GM12878 (cell line): ENCODE results near the gene RASGRF1. TPM values are rescaled to one million over a fixed set of nuclear protein-coding genes. Genes with fewer than 3 reads are reported as not detected.
A peak's percentile ranks its signal among the peaks of the same experiment; 100 is the strongest.

Source experiments
- ATAC-seq: fragments of 200-7000 bp; cut with Tn5 transposase; 3 replicates; pipeline ENCODE4 v1.9.1; 2020; ENCODE audit warnings: mild to moderate bottlenecking, moderate library complexity
- BruUV-seq: library from RNA; stranded (reverse); fragments of 400-500 nt; replicated peaks from 2 replicates; lab custom pipeline; 2021; lab: Mats Ljungman, UMichigan
- CTCF ChIA-PET: fragments of 300-600 bp; sonication (Branson Sonifier 250); formaldehyde crosslinking; extraction: SDS; loops from one replicate; lab custom pipeline; 2021; ENCODE audit warnings: inconsistent platforms; lab: Yijun Ruan, JAX
- POLR2A ChIA-PET: fragments of 350-600 bp; formaldehyde crosslinking; extraction: SDS; loops from one replicate; lab custom pipeline; 2021; ENCODE audit warnings: inconsistent platforms; lab: Charles Lee
- RAD21 ChIA-PET: fragments of 300-600 bp; sonication (Branson Sonifier 250); formaldehyde crosslinking; loops from one replicate; lab custom pipeline; 2023; ENCODE audit warnings: antibody characterized with exemption; ENCODE audit not compliant: unreplicated experiment; lab: Charles Lee
- SMC1A ChIA-PET: fragments of 300-600 bp; sonication (Branson Sonifier 250); formaldehyde crosslinking; loops from one replicate; lab custom pipeline; 2023; ENCODE audit not compliant: unreplicated experiment, uncharacterized antibody; lab: Charles Lee
- DNase-seq: peaks from one replicate; pipeline ENCODE4 v3.0.0-alpha.2; 2011; ENCODE audit warnings: low read depth, low spot score
- FAIRE-seq: peaks from 3 replicates; lab custom pipeline; 2011; peaks lifted over from hg19 to GRCh38; lab: Jason Lieb, UNC
- H2AFZ ChIP-seq: 2 replicates; pipeline ENCODE4 v1.6.0; 2011; ENCODE audit warnings: low read depth, low read length, control low read depth; ENCODE audit not compliant: control insufficient read depth
- H3K27ac ChIP-seq: 2 replicates; pipeline ENCODE4 v1.5.1; 2011; ENCODE audit warnings: control low read depth; ENCODE audit not compliant: control insufficient read depth, insufficient read depth
- H3K27me3 ChIP-seq, 2 experiments: replicated peaks in 1 of 2; 2 replicates each; pipeline versions ENCODE4 v1.6.0 to v1.6.1; 2011; ENCODE audit warnings: low read length in 1 of 2; ENCODE audit not compliant: control insufficient read depth in 2 of 2, insufficient read depth in 2 of 2
- H3K36me3 ChIP-seq, 2 experiments: 2 replicates each; pipeline ENCODE4 v1.5.1; 2011; ENCODE audit warnings: low read length in 1 of 2; ENCODE audit not compliant: control insufficient read depth in 2 of 2, insufficient read depth in 2 of 2
- H3K4me1 ChIP-seq: 2 replicates; pipeline ENCODE4 v1.6.1; 2011; ENCODE audit warnings: mild to moderate bottlenecking, low read length, moderate library complexity, mixed read lengths; ENCODE audit not compliant: control insufficient read depth, insufficient read depth
- H3K4me2 ChIP-seq: 2 replicates; pipeline ENCODE4 v1.6.0; 2011; ENCODE audit warnings: control low read depth; ENCODE audit not compliant: control insufficient read depth, insufficient read depth
- H3K4me3 ChIP-seq: fragments of 200-600 bp; sonication (generic); 2 replicates; pipeline ENCODE4 v1.5.1; 2016
- H3K79me2 ChIP-seq: 2 replicates; pipeline ENCODE4 v1.6.0; 2011; ENCODE audit warnings: low read length; ENCODE audit not compliant: control insufficient read depth, insufficient read depth
- H3K9ac ChIP-seq: 2 replicates; pipeline ENCODE4 v1.8.0; 2011; ENCODE audit warnings: low read length, control low read depth, mixed read lengths; ENCODE audit not compliant: control insufficient read depth, insufficient read depth
- H3K9me3 ChIP-seq: replicated peaks from 3 replicates; pipeline ENCODE4 v1.5.1; 2011; ENCODE audit warnings: mild to moderate bottlenecking, low read length; ENCODE audit not compliant: control insufficient read depth, insufficient read depth
- H4K20me1 ChIP-seq: 2 replicates; pipeline ENCODE4 v1.6.0; 2011; ENCODE audit not compliant: control insufficient read depth, insufficient read depth
- BACH1 ChIP-seq: fragments of 450-650 bp; IDR thresholded peaks from 2 replicates; pipeline ENCODE4 v1.6.1; 2017; ENCODE audit warnings: mild to moderate bottlenecking, borderline replicate concordance
- CREB1 ChIP-seq: IDR thresholded peaks from 2 replicates; pipeline ENCODE4 v1.6.1; 2012; ENCODE audit warnings: low read depth, mild to moderate bottlenecking, inconsistent platforms
- DPF2 ChIP-seq: fragments of 450-650 bp; IDR thresholded peaks from 2 replicates; pipeline ENCODE4 v1.6.1; 2017; ENCODE audit warnings: mild to moderate bottlenecking
- EED ChIP-seq: sonication (generic); IDR thresholded peaks from 2 replicates; pipeline ENCODE4 v1.6.1; 2016; ENCODE audit warnings: antibody characterized with exemption, low read depth
- EZH2 ChIP-seq: IDR thresholded peaks from 2 replicates; pipeline ENCODE4 v1.6.1; 2012; ENCODE audit warnings: low read depth, mild to moderate bottlenecking, control low read depth, inconsistent platforms, low read length, borderline replicate concordance; ENCODE audit not compliant: control insufficient read depth
- GATAD2B ChIP-seq: fragments of 450-650 bp; conservative IDR thresholded peaks from 2 replicates; pipeline ENCODE4 v1.6.1; 2017; ENCODE audit warnings: low read depth, mild to moderate bottlenecking, moderate library complexity
- MAX ChIP-seq: IDR thresholded peaks from 2 replicates; pipeline ENCODE4 v1.6.1; 2012; ENCODE audit warnings: low read depth, low read length, improper control_type of control experiment
- PML ChIP-seq: IDR thresholded peaks from 2 replicates; pipeline ENCODE4 v1.6.1; 2012; ENCODE audit warnings: low read length, inconsistent platforms
- POLR2AphosphoS2 ChIP-seq: IDR thresholded peaks from 2 replicates; pipeline ENCODE4 v1.6.1; 2011; ENCODE audit warnings: low read depth, mild to moderate bottlenecking, low read length, improper control_type of control experiment, moderate library complexity
- RAD21 ChIP-seq: IDR thresholded peaks from 2 replicates; pipeline ENCODE4 v1.6.1; 2011; ENCODE audit warnings: mild to moderate bottlenecking, low read depth, low read length, moderate library complexity; ENCODE audit not compliant: insufficient read depth
- RAD51 ChIP-seq: fragments of 450-650 bp; IDR thresholded peaks from 2 replicates; pipeline ENCODE4 v1.6.1; 2016; ENCODE audit warnings: moderate library complexity, mild to moderate bottlenecking, inconsistent platforms
- RCOR1 ChIP-seq: conservative IDR thresholded peaks from 2 replicates; pipeline ENCODE4 v1.6.1; 2012; ENCODE audit warnings: low read depth, low read length, improper control_type of control experiment
- SIN3A ChIP-seq: IDR thresholded peaks from 2 replicates; pipeline ENCODE4 v1.6.1; 2012; ENCODE audit warnings: low read depth, low read length, improper control_type of control experiment
- SMAD5 ChIP-seq: IDR thresholded peaks from 2 replicates; pipeline ENCODE4 v1.6.1; 2016; ENCODE audit warnings: antibody characterized with exemption, low read depth
- STAT1 ChIP-seq: fragments of 450-650 bp; conservative IDR thresholded peaks from 2 replicates; pipeline ENCODE4 v1.6.1; 2014; ENCODE audit warnings: antibody characterized with exemption, mild to moderate bottlenecking
- TAF1 ChIP-seq: IDR thresholded peaks from 2 replicates; pipeline ENCODE4 v1.6.1; 2011; ENCODE audit warnings: mild to moderate bottlenecking, low read depth, low read length, borderline replicate concordance
- TARDBP ChIP-seq: IDR thresholded peaks from 2 replicates; pipeline ENCODE4 v1.6.1; 2016; ENCODE audit warnings: borderline replicate concordance
- ZNF622 ChIP-seq: fragments of 450-650 bp; IDR thresholded peaks from 2 replicates; pipeline ENCODE4 v1.6.1; 2017; ENCODE audit warnings: mild to moderate bottlenecking, inconsistent platforms
- WGBS: methylation state at CpG from one replicate; pipeline ENCODE4 v1.1.6; 2016; ENCODE audit warnings: low lambda C conversion rate; ENCODE audit not compliant: insufficient replicate concordance, insufficient coverage; ENCODE audit errors: missing lambda C conversion rate; 5-methylcytosine and 5-hydroxymethylcytosine counted together
- in situ Hi-C: fragments of 300-500 bp; cut with MboI; formaldehyde crosslinking; loops from 9 replicates; pipeline ENCODE4 v1.14.3; 2018; ENCODE audit warnings: mixed read lengths
- intact Hi-C: fragments of 100-400 bp; cut with micrococcal nuclease; formaldehyde crosslinking; loops from one replicate; pipeline ENCODE4 v1.14.2; 2022; ENCODE audit not compliant: unreplicated experiment
- polyA plus RNA-seq, 11 experiments: library from polyadenylated mRNA; depleted of rRNA in 4 of 11; unstranded in 6 of 11; stranded (reverse) in 5 of 11; fragments of >200 nt; fragmentation: Nextera tagmentation in 4 of 11; fragmentation: Illumina TruSeq in 1 of 11; extraction: Ambion mirVana in 4 of 11; extraction: Trizol in 1 of 11; gene quantifications; 1 replicate in 1 of 11; 2 replicates in 10 of 11; pipeline versions ENCODE4 v1.2.1 to v1.2.3, GENCODE V29; 2011 to 2016; ENCODE audit warnings: inconsistent platforms in 2 of 11, missing spikeins in 2 of 11, low read depth in 1 of 11
- total RNA-seq, 4 experiments: library from RNA; depleted of rRNA in 3 of 4; stranded (reverse); fragments of >200 nt in 3 of 4; fragmentation: Illumina TruSeq in 1 of 4; extraction: Trizol in 1 of 4; gene quantifications; 2 replicates each; pipeline versions ENCODE4 v1.2.1 to v1.2.3, GENCODE V29; 2013 to 2021
- TF ChIP-seq, protein P1 (sequence below): fragments of 450-650 bp; IDR thresholded peaks from 2 replicates; pipeline ENCODE4 v1.6.1; 2016; ENCODE audit warnings: mild to moderate bottlenecking
- TF ChIP-seq, protein P2 (sequence below): fragments of 450-650 bp; IDR thresholded peaks from 2 replicates; pipeline ENCODE4 v1.6.1; 2014; ENCODE audit warnings: mild to moderate bottlenecking

Gene RASGRF1
- total and polyA plus RNA-seq, 10 of the 15 experiments (the other 5 are each of a cell fraction or from before 2014, with no cell fraction given) = 0.20 to 1.9 (median 0.86) TPM

DNA sequence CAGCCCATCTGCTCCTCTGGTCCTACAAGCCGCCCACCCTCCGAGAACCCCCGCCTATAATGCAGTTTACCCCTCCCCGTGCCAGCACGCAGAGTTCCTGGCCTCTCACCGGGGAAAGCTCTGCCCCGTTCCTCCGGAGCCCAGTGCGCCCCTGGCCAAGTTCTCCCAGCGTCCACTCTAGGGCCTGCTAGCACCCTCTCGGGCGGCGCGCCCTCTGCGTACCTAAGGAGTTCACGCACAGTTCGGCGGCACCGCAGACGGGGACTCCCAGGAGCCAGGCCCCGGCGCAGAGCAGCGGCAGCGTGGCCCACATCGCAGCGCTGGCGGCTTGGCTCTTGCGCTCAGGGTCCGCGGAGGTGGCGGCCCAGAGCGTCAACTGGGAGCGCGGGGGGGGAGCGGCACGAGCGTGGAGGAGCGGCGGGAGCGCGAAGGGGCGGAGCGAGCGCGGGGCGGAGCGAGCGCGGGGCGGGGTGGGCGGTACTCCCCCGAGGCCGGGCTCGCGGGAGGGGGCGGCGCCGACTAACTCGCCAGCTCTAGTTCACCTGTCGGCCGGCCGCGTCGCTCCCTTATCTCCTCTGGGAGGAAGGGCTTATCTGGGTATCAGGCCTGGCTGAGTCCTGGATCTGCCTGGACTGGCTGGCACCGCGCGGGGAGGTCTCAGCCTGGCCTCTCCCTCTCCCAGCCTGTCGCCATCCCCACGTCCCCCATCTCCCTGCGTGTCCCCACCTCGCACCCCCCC, 145.7 kb downstream of the RASGRF1 start, which contains the start of gene CTSH:
Gene CTSH, minus strand, starts transcription at position 378 of the 739 bp plus-strand sequence. Its CDS starts 65 bp downstream, at position 313.
- in situ Hi-C loops (no loop called here), intact Hi-C loops (loop anchor here (1.0 to 2.0 kb wide), 2 partner anchors 59 to 72 kb away; partner anchors contain the start of gene MORF4L1)
- 2% methylated on average over 42 of the region's 71 CpGs for WGBS
- Histone ChIP-seq H3K36me3 (no peaks in the 10 kb centered on the region), H3K27me3 (no peaks in the 10 kb centered on the region; a peak in 1 of 4 replicates), H3K9me3 (no peaks in the 10 kb centered on the region), H3K4me2 (peak within 1 kb of the TSS; percentile 93), H4K20me1 (no peaks in the 10 kb centered on the region), H3K4me1 (peaks cover 4% of the 10 kb centered on the region; the same call in 1 of the 2 replicates), H3K27ac (peak within 1 kb of the TSS; percentile 96), H3K4me3 (peak within 1 kb of the TSS; percentile 96), H3K9ac (peak within 1 kb of the TSS; percentile 95), H2AFZ (peak within 1 kb of the TSS; percentile 84), H3K79me2 (peaks cover 48% of the 10 kb centered on the region)
- ChIA-PET SMC1A (interaction anchor here (2.2 to 6.6 kb wide), 3 partner anchors 33 to 62 kb away, joined by 7 to 79 read pairs (median 17); no protein-coding TSS in a partner anchor), POLR2A (interaction anchor here (0.7 to 3.2 kb wide), 9 partner anchors 9 to 897 kb away, joined by 3 to 40 read pairs (median 5); partner anchors contain the start of gene MORF4L1), RAD21 (interaction anchor here (0.6 to 2.8 kb wide), 7 partner anchors 8 to 72 kb away, joined by 3 to 53 read pairs (median 7); partner anchors contain the start of gene MORF4L1), CTCF (interaction anchor here (0.7 to 2.5 kb wide), 5 partner anchors 9 to 94 kb away, joined by 3 to 43 read pairs (median 3); no protein-coding TSS in a partner anchor)
- BruUV-seq = no TSS peak
- ATAC-seq = peak; percentile 84
- no peak for DNase-seq
- FAIRE-seq = no peak
- TF ChIP-seq, protein P1, sequence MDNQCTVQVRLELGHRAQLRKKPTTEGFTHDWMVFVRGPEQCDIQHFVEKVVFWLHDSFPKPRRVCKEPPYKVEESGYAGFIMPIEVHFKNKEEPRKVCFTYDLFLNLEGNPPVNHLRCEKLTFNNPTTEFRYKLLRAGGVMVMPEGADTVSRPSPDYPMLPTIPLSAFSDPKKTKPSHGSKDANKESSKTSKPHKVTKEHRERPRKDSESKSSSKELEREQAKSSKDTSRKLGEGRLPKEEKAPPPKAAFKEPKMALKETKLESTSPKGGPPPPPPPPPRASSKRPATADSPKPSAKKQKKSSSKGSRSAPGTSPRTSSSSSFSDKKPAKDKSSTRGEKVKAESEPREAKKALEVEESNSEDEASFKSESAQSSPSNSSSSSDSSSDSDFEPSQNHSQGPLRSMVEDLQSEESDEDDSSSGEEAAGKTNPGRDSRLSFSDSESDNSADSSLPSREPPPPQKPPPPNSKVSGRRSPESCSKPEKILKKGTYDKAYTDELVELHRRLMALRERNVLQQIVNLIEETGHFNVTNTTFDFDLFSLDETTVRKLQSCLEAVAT = peak; percentile 72; the same call in 1 of the 2 replicates
- TF ChIP-seq RCOR1 (no peak), POLR2AphosphoS2 (0 out of 2 replicates have a peak, but pooled peaks have one; percentile 49), DPF2 (peak; percentile 68), RAD51 (no peak), EZH2 (no peak), SMAD5 (peak; percentile 70; the same call in 1 of the 2 replicates), SIN3A (peak; percentile 30; the same call in 1 of the 2 replicates), GATAD2B (peak; percentile 49; the same call in 1 of the 2 replicates), BACH1 (peak; percentile 81), RAD21 (0 out of 2 replicates have a peak, but pooled peaks have one; percentile 9), ZNF622 (no peak), STAT1 (0 out of 2 replicates have a peak, but pooled peaks have one; percentile 72), PML (no peak; the same call in 1 of the 2 replicates), CREB1 (peak; percentile 70; the same call in 1 of the 2 replicates), EED (0 out of 2 replicates have a peak, but pooled peaks have one; percentile 24), MAX (0 out of 2 replicates have a peak, but pooled peaks have one; percentile 15), TAF1 (peak; percentile 86), TARDBP (0 out of 2 replicates have a peak, but pooled peaks have one; percentile 24)
- TF ChIP-seq, protein P2, sequence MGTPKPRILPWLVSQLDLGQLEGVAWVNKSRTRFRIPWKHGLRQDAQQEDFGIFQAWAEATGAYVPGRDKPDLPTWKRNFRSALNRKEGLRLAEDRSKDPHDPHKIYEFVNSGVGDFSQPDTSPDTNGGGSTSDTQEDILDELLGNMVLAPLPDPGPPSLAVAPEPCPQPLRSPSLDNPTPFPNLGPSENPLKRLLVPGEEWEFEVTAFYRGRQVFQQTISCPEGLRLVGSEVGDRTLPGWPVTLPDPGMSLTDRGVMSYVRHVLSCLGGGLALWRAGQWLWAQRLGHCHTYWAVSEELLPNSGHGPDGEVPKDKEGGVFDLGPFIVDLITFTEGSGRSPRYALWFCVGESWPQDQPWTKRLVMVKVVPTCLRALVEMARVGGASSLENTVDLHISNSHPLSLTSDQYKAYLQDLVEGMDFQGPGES = no peak
